M059J (cell line): ENCODE data around the gene OR2G3. TPM values are rescaled to one million over a fixed set of nuclear protein-coding genes. Genes with fewer than 3 reads are reported as not detected.

Experiments
- total RNA-seq: library from RNA; depleted of rRNA; stranded (reverse); fragments of >200 nt; shearing (Covaris generic); gene quantifications from 2 replicates; pipeline ENCODE4 v1.2.3, GENCODE V29; 2014; rRNA removed

OR2G3 gene
- total RNA-seq, 1 experiment from 2014 or later: not detected

Other genes starting within 250 kb of the OR2G3 start
- gene NLRP3, start 189.4 kb upstream of the OR2G3 start, total RNA-seq: 7.4 and 9.2 TPM in 2 replicates
- not detected in 2 replicates for gene OR2B11, start 147.5 kb upstream of the OR2G3 start, total RNA-seq
- not detected in 2 replicates for gene OR2C3, start 69.1 kb upstream of the OR2G3 start, total RNA-seq
- gene GCSAML, start 56.5 kb upstream of the OR2G3 start, total RNA-seq: 0.42 and 0.84 TPM in 2 replicates
- not detected in 2 replicates for gene OR2G2, start 17.2 kb upstream of the OR2G3 start, total RNA-seq
- gene OR13G1, start 74.2 kb downstream of the OR2G3 start, total RNA-seq: not detected in 2 replicates
- gene OR6F1, start 111.1 kb downstream of the OR2G3 start, total RNA-seq: not detected in 2 replicates
- gene OR14K1, start 133.0 kb downstream of the OR2G3 start, total RNA-seq: not detected in 2 replicates
- gene OR14A2, start 142.6 kb downstream of the OR2G3 start, total RNA-seq: not detected in 2 replicates
- not detected in 2 replicates for gene OR1C1, start 155.0 kb downstream of the OR2G3 start, total RNA-seq
- gene OR14A16, start 218.5 kb downstream of the OR2G3 start, total RNA-seq: not detected in 2 replicates
- gene OR11L1, start 236.3 kb downstream of the OR2G3 start, total RNA-seq: not detected in 2 replicates